Measurements from ENCODE around the gene CORO7.

The CORO7 gene

GRCh38 chr16:4380119-4381063 lies 36.0 kb downstream of the CORO7 start:
- H4K20me1 ChIP-seq (ENCODE audit: control insufficient read depth, insufficient read depth, low read depth, low read length), result no peaks in the 10 kb centered on the region
- no peaks in the 10 kb centered on the region for H3K4me1 ChIP-seq (ENCODE audit: control insufficient read depth, low read length)
- no peak overlapping the region for H3K4me3 ChIP-seq (ENCODE audit: low read length)
- H3F3A ChIP-seq (ENCODE audit: control insufficient read depth, insufficient read depth), result no peaks in the 10 kb centered on the region
- H3K4me2 ChIP-seq (ENCODE audit: low read length), result no peak overlapping the region
- no peaks in the 10 kb centered on the region for H3K9me3 ChIP-seq (ENCODE audit: control insufficient read depth, insufficient read depth, low read length)
- no peak for TF ChIP-seq EZH2phosphoT487 (IDR thresholded peaks at IDR 0.05; ENCODE audit: borderline replicate concordance, low read length)
- TF ChIP-seq CTCF (IDR thresholded peaks at IDR 0.05; ENCODE audit: low read depth, low read length, poor library complexity, severe bottlenecking), result no peak
- no peak overlapping the region for H3K27ac ChIP-seq (ENCODE audit: low read depth, low read length)
- H3K79me2 ChIP-seq (ENCODE audit: control insufficient read depth, low read length), result no peaks in the 10 kb centered on the region
- no peaks in the 10 kb centered on the region for H3K9me2 ChIP-seq (replicated peaks; ENCODE audit: control insufficient read depth, low read length)
- peaks cover 1% of the 10 kb centered on the region; the same call in 1 of the 2 replicates for H3K36me3 ChIP-seq (ENCODE audit: control insufficient read depth, low read length)
- no peaks in the 10 kb centered on the region for H3K27me3 ChIP-seq (ENCODE audit: control insufficient read depth, low read length)

DNA sequence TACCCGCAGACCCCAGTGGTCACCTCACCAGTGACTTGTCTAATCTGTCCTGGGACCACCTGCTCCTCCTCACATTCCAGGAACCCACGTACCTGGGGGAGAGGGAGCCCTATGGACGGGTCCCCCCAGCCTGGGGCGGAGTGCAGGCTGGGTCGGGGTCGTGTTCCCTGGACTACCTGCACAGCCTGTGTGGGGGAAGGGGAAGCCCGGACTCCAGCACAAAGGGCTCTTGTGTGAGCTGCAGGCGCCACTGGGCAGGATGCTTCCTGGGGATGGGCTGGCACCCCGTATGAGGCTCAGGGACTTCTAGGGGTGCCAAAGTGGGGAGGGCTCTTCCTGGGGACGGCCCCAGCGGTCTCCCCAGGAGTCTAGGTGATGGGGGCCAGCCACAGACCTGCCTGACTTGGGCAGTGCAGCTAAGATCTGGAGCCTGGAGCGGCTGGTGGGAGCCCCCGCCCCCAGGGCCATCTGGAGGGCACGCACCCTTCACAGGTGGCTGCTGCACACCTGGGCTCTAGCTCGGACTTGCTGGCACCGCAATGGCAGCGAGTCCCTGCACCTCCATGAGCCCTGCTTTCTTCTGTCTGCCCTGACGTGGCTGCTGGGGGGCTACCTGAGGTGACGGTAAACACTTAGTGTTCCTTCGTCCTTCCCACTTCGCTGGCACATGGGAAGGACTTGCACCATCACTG lies 37.3 kb downstream of the CORO7 start:
- no peaks in the 10 kb centered on the region for H3F3A ChIP-seq (ENCODE audit: control insufficient read depth, insufficient read depth)
- H3K4me2 ChIP-seq (ENCODE audit: low read length), result no peak overlapping the region
- no peaks in the 10 kb centered on the region for H3K9me3 ChIP-seq (ENCODE audit: control insufficient read depth, insufficient read depth, low read length)
- TF ChIP-seq CTCF (IDR thresholded peaks at IDR 0.05; ENCODE audit: low read depth, low read length, poor library complexity, severe bottlenecking) (no peak), EZH2phosphoT487 (IDR thresholded peaks at IDR 0.05; ENCODE audit: borderline replicate concordance, low read length) (no peak)
- H3K4me1 ChIP-seq (ENCODE audit: control insufficient read depth, low read length), result no peaks in the 10 kb centered on the region
- no peaks in the 10 kb centered on the region for H3K36me3 ChIP-seq (ENCODE audit: control insufficient read depth, low read length)
- H3K27me3 ChIP-seq (ENCODE audit: control insufficient read depth, low read length), result no peaks in the 10 kb centered on the region
- no peak overlapping the region for H3K4me3 ChIP-seq (ENCODE audit: low read length)
- no peaks in the 10 kb centered on the region for H3K9me2 ChIP-seq (replicated peaks; ENCODE audit: control insufficient read depth, low read length)
- no peaks in the 10 kb centered on the region for H3K79me2 ChIP-seq (ENCODE audit: control insufficient read depth, low read length)
- H3K27ac ChIP-seq (ENCODE audit: low read depth, low read length), result no peak overlapping the region
- no peaks in the 10 kb centered on the region for H4K20me1 ChIP-seq (ENCODE audit: control insufficient read depth, insufficient read depth, low read depth, low read length)

- H3K27ac ChIP-seq (ENCODE audit: low read depth, low read length), result no peak overlapping the region
Observed at GRCh38 chr16:4378161-4378666, 38.2 kb downstream of the CORO7 start.

More at GRCh38 chr16:4378161-4378666, 38.2 kb downstream of the CORO7 start:
- Histone ChIP-seq H3K36me3 (ENCODE audit: control insufficient read depth, low read length) (no peaks in the 10 kb centered on the region), H3K9me3 (ENCODE audit: control insufficient read depth, insufficient read depth, low read length) (no peaks in the 10 kb centered on the region), H3K79me2 (ENCODE audit: control insufficient read depth, low read length) (no peaks in the 10 kb centered on the region), H3K4me1 (ENCODE audit: control insufficient read depth, low read length) (peaks cover 7% of the 10 kb centered on the region), H3K27me3 (ENCODE audit: control insufficient read depth, low read length) (no peaks in the 10 kb centered on the region), H3K4me3 (ENCODE audit: low read length) (no peak overlapping the region), H3K9me2 (replicated peaks; ENCODE audit: control insufficient read depth, low read length) (no peaks in the 10 kb centered on the region), H3F3A (ENCODE audit: control insufficient read depth, insufficient read depth) (no peaks in the 10 kb centered on the region), H3K4me2 (ENCODE audit: low read length) (no peak overlapping the region), H4K20me1 (ENCODE audit: control insufficient read depth, insufficient read depth, low read depth, low read length) (no peaks in the 10 kb centered on the region)
- TF ChIP-seq EZH2phosphoT487 (IDR thresholded peaks at IDR 0.05; ENCODE audit: borderline replicate concordance, low read length), result no peak
- no peak for TF ChIP-seq CTCF (IDR thresholded peaks at IDR 0.05; ENCODE audit: low read depth, low read length, poor library complexity, severe bottlenecking)

All from DOHH2 (cell line).